Heart left ventricle (tissue), 16 donors: ENCODE results near the gene PRKRIP1. TPM values are rescaled to one million over a fixed set of nuclear protein-coding genes. Genes with fewer than 3 reads are reported as not detected.
"Not testable (repeated sequence)": the region's sequence is repeated elsewhere in the genome, so short reads cannot be mapped to it uniquely, and the experiment has no call there.

Experiments
- ATAC-seq, 4 donors: fragments of 200-7000 bp; cut with Tn5 transposase; one replicate each; pipeline ENCODE4 v1.9.1; 2020 to 2022; ENCODE audit warnings: moderate library complexity in 4 of 4, mild to moderate bottlenecking in 3 of 4, moderate number of reproducible peaks in 1 of 4
- DNase-seq, 5 donors: peaks; one replicate each; pipeline ENCODE4 v3.0.0-alpha.2; 2020
- H3K27ac ChIP-seq, 12 donors: fragments of 200-600 bp; sonication (generic) in 4 of 12; one replicate each; pipeline versions ENCODE4 v1.5.0 to v1.8.0; 2016 to 2022; ENCODE audit warnings: mild to moderate bottlenecking in 2 of 12
- H3K27me3 ChIP-seq, 9 donors: fragments of 200-600 bp; sonication (generic) in 2 of 9; one replicate each; pipeline versions ENCODE4 v1.5.1 to v1.8.0; 2016 to 2022; ENCODE audit warnings: mild to moderate bottlenecking in 3 of 9
- H3K36me3 ChIP-seq, 9 donors: fragments of 200-600 bp; sonication (generic) in 2 of 9; one replicate each; pipeline versions ENCODE4 v1.5.0 to v1.8.0; 2018 to 2022; ENCODE audit warnings: mild to moderate bottlenecking in 2 of 9
- H3K4me1 ChIP-seq, 12 donors: fragments of 200-600 bp; sonication (generic) in 4 of 12; one replicate each; pipeline versions ENCODE4 v1.5.0 to v1.8.0; 2016 to 2022; ENCODE audit warnings: mild to moderate bottlenecking in 3 of 12
- H3K4me3 ChIP-seq, 12 donors: fragments of 200-600 bp; sonication (generic) in 4 of 12; one replicate each; pipeline versions ENCODE4 v1.5.0 to v1.8.0; 2017 to 2022; ENCODE audit warnings: mild to moderate bottlenecking in 9 of 12, moderate library complexity in 4 of 12
- H3K9me3 ChIP-seq, 12 donors: fragments of 200-600 bp; sonication (generic) in 4 of 12; one replicate each; pipeline versions ENCODE4 v1.5.0 to v1.8.0; 2016 to 2022; ENCODE audit warnings: mild to moderate bottlenecking in 1 of 12
- POLR2A ChIP-seq, 2 donors: fragments of 450-650 bp; IDR thresholded peaks; one replicate each; pipeline ENCODE4 v1.6.1; 2017; ENCODE audit warnings: antibody characterized with exemption in 2 of 2, mild to moderate bottlenecking in 2 of 2, moderate library complexity in 2 of 2
- WGBS, 4 donors: extraction: QIAGEN DNeasy Blood & Tissue Kit in 2 of 4; methylation state at CpG; one replicate each; pipeline versions ENCODE4 v1.1.5 to v1.1.7; 2013 to 2018; 5-methylcytosine and 5-hydroxymethylcytosine counted together
- intact Hi-C, 10 donors: fragments of 100-400 bp; cut with DNase I; formaldehyde crosslinking; loops; one replicate each; pipeline versions ENCODE4 v1.11.1 to v1.14.2; 2022
- polyA plus RNA-seq, 2 donors: library from polyadenylated mRNA; stranded (reverse); fragments of 200-250 nt; gene quantifications; one replicate each; pipeline ENCODE4 v1.2.3, GENCODE V29; 2013
- total RNA-seq, 9 donors: library from RNA; depleted of rRNA in 2 of 9; stranded (reverse); fragments of >200 nt in 2 of 9; fragmentation: NEBNext Ultra II Directional in 3 of 9; extraction: Animal tissue kit (Norgen Biotek cat#: 25700) in 3 of 9; gene quantifications; one replicate each; pipeline versions ENCODE4 v1.1.0 to v1.2.4, GENCODE V29; 2016 to 2023
- TF ChIP-seq, protein P1 (sequence below), 12 donors: fragments of 200-600 bp; sonication (generic) in 4 of 12; IDR thresholded peaks; one replicate each; pipeline versions ENCODE4 v1.5.0 to v1.8.0; 2018 to 2022; ENCODE audit warnings: antibody characterized with exemption in 12 of 12, mild to moderate bottlenecking in 5 of 12
- donor health status: ischemic (EF 13 %, LVEDD 7.1; RV severe dilation, severe dysfunction).
- donor health status: healthy with polysubstance abuse.
- donor health status: DM: no; HTN: yes; CAD: no.
- donor health status: DM: no; HTN: no; CAD: no.
- donor health status: ischemic (EF 25% LVEDD 6.9; RV normal size, moderate dysfunction).
- donor health status: ischemic (EF 25% LVEDD 5.7; RV mildly dilated, moderate dysfunction).
- donor health status: healthy.
- donor health status: DM: yes; HTN: yes; CAD: no.
- donor health status: ischemic (EF 35%, LVEDD 5.7; RV mildly dilated, moderate dysfunction).
- donor health status: nonischemic (EF 11% LVEDD 7.7; RV severe dilation, severe dysfunction).
- donor health status: DM: yes; HTN: yes; CAD: no.
- donor health status: PGD.
- donor health status: ischemic (EF 29% LVEDD 5.4; RV normal size, mild dysfunction).
- donor health status: nonischemic (EF 23%, LVEDD 6.1; RV moderate dilation, normal function).

Gene PRKRIP1
- total and polyA plus RNA-seq, 11 donors: 7.4 to 15.2 (median 11.7) TPM

- 64 to 74% (median 66%) methylated on average over 2 of the region's 2 CpGs for WGBS, 4 donors
- Histone ChIP-seq H3K36me3 (peaks cover 0 to 50% (median 20%) of the 10 kb centered on the region in 9 donors), H3K9me3 (peaks cover 0 to 11% (median 0%) of the 10 kb centered on the region in 12 donors)
- H3K4me1 ChIP-seq, H3K27ac ChIP-seq, DNase-seq, intact Hi-C loops, ATAC-seq, H3K4me3 ChIP-seq, H3K27me3 ChIP-seq: not testable (repeated sequence)
These were observed 23.4 kb upstream of the PRKRIP1 start for GRCh38 chr7:102372796-102373195.

- Histone ChIP-seq H3K36me3 (peaks cover 2 to 73% (median 51%) of the 10 kb centered on the region in 9 donors), H3K4me1 (peaks cover 0 to 4% (median 0%) of the 10 kb centered on the region in 12 donors), H3K4me3 (no peak overlapping the region), H3K27me3 (no peaks in the 10 kb centered on the region), H3K27ac (no peak overlapping the region), H3K9me3 (no peaks in the 10 kb centered on the region)
- no peak for DNase-seq
- intact Hi-C loops: no loop called here
- no peak for ATAC-seq
- TF ChIP-seq, protein P1, sequence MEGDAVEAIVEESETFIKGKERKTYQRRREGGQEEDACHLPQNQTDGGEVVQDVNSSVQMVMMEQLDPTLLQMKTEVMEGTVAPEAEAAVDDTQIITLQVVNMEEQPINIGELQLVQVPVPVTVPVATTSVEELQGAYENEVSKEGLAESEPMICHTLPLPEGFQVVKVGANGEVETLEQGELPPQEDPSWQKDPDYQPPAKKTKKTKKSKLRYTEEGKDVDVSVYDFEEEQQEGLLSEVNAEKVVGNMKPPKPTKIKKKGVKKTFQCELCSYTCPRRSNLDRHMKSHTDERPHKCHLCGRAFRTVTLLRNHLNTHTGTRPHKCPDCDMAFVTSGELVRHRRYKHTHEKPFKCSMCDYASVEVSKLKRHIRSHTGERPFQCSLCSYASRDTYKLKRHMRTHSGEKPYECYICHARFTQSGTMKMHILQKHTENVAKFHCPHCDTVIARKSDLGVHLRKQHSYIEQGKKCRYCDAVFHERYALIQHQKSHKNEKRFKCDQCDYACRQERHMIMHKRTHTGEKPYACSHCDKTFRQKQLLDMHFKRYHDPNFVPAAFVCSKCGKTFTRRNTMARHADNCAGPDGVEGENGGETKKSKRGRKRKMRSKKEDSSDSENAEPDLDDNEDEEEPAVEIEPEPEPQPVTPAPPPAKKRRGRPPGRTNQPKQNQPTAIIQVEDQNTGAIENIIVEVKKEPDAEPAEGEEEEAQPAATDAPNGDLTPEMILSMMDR (IDR thresholded peaks at IDR 0.05): no peak
- TF ChIP-seq POLR2A (IDR thresholded peaks at IDR 0.05): no peak
- WGBS, 4 donors: 79 to 87% (median 82%) methylated on average over 6 of the region's 6 CpGs
These were observed 19.1 kb upstream of the PRKRIP1 start for GRCh38 chr7:102376964-102377466.

DNA sequence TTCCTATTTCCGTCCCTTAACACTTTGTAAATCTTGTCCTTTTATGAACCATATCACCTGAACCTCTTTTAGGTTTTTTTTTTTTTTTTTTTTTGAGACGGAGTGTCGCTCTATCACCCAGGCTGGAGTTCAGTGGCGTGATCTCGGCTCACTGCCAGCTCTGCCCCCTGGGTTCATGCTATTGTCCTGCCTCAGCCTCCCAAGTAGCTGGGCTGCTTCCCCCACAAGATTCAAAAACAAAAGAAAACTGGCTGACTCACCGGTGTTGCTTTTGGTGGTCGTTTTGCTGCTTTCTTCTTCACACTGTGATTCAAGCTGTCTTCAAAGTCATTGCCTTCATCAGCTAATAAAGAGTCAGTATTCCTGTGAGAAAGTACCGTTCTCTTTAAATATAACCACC is 15.3 kb upstream of the PRKRIP1 start:
- intact Hi-C loops, H3K4me3 ChIP-seq, H3K4me1 ChIP-seq, H3K27ac ChIP-seq, H3K27me3 ChIP-seq, DNase-seq, H3K9me3 ChIP-seq, ATAC-seq: not testable (repeated sequence)
- H3K36me3 ChIP-seq: peaks cover 2 to 82% (median 58%) of the 10 kb centered on the region in 9 donors
- 77 to 83% (median 80%) methylated on average over 8 of the region's 8 CpGs for WGBS, 4 donors

DNA sequence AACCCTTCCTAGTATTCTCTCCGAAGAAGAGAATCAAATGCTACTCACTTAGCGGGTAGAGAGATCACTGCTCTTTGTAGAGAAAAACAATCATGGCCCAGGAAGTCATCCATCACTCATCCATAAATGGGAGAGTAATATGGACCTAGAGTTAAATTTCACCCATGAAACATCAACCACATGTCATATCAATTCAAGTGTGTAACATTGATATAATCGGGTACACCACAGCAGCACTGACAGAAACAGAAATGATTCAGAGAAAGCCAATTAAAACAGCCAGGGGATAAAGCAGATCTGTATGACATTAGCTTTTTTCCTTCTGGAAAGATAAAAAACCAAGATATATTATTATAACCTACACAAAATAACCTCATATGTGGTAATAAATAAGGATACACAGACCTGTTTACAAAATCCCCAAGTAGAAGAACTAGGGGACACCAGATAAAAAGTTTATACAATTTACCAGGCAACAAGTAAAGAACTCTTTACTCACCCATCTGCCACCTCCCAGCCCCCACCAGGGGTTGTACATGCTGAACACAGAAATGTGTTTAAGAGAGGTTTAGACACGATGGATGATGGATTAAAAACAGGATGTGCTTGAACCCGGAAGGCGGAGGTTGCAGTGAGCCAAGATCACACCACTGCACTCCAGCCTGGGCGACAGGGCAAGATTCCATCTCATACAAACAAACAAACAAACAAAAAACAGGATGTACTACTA is 14.3 kb upstream of the PRKRIP1 start:
- H3K9me3 ChIP-seq, H3K27ac ChIP-seq, DNase-seq, H3K4me3 ChIP-seq, intact Hi-C loops, H3K27me3 ChIP-seq, H3K4me1 ChIP-seq, ATAC-seq: not testable (repeated sequence)
- peaks cover 2 to 82% (median 64%) of the 10 kb centered on the region in 9 donors for H3K36me3 ChIP-seq
- 67 to 81% (median 78%) methylated on average over 6 to 7 of the region's 7 CpGs for WGBS, 4 donors

- intact Hi-C loops: loop anchor here in 1 of 10 donors (5.0 kb wide), 1 partner anchor 845 kb away; no protein-coding TSS in a partner anchor
- Histone ChIP-seq H3K4me1 (peaks cover 0 to 6% (median 0%) of the 10 kb centered on the region in 12 donors), H3K27ac (no peak overlapping the region), H3K4me3 (no peak overlapping the region), H3K9me3 (no peaks in the 10 kb centered on the region), H3K36me3 (peaks cover 0 to 46% (median 22%) of the 10 kb centered on the region in 9 donors), H3K27me3 (no peaks in the 10 kb centered on the region)
- DNase-seq (no peak), ATAC-seq (no peak)
- 86 to 97% (median 92%) methylated on average over 6 of the region's 6 CpGs for WGBS, 4 donors
- TF ChIP-seq POLR2A (IDR thresholded peaks at IDR 0.05): no peak
- TF ChIP-seq, protein P1 (IDR thresholded peaks at IDR 0.05): no peak
These were observed 9.1 kb upstream of the PRKRIP1 start for GRCh38 chr7:102387064-102387463.
